Panc1 (cell line): ENCODE measurements around the gene ECT2.

Experiments
- POLR2AphosphoS5 ChIP-seq: IDR thresholded peaks from 2 replicates; pipeline ENCODE4 v1.6.1; 2012; ENCODE audit warnings: mild to moderate bottlenecking, low read depth, low read length, moderate library complexity
- SIN3A ChIP-seq: IDR thresholded peaks from 2 replicates; pipeline ENCODE4 v1.6.1; 2012; ENCODE audit warnings: low read depth, mild to moderate bottlenecking, low read length, moderate library complexity, borderline replicate concordance; ENCODE audit not compliant: insufficient read depth
- TCF7L2 ChIP-seq: IDR thresholded peaks from 2 replicates; pipeline ENCODE4 v1.6.1; 2011; ENCODE audit warnings: mild to moderate bottlenecking, low read depth, low read length, inconsistent platforms
- TF ChIP-seq, protein P1 (sequence below): fragments of 450-650 bp; IDR thresholded peaks from 2 replicates; pipeline ENCODE4 v1.5.1; 2017; ENCODE audit warnings: mild to moderate bottlenecking
- TF ChIP-seq, protein P2 (sequence below), 2 experiments: IDR thresholded peaks; 2 replicates each; pipeline ENCODE4 v1.6.1; 2011 to 2012; ENCODE audit warnings: low read depth in 2 of 2, control low read depth in 1 of 2, low read length in 1 of 2, mild to moderate bottlenecking in 1 of 2, moderate library complexity in 1 of 2; ENCODE audit not compliant: insufficient read depth in 1 of 2

DNA sequence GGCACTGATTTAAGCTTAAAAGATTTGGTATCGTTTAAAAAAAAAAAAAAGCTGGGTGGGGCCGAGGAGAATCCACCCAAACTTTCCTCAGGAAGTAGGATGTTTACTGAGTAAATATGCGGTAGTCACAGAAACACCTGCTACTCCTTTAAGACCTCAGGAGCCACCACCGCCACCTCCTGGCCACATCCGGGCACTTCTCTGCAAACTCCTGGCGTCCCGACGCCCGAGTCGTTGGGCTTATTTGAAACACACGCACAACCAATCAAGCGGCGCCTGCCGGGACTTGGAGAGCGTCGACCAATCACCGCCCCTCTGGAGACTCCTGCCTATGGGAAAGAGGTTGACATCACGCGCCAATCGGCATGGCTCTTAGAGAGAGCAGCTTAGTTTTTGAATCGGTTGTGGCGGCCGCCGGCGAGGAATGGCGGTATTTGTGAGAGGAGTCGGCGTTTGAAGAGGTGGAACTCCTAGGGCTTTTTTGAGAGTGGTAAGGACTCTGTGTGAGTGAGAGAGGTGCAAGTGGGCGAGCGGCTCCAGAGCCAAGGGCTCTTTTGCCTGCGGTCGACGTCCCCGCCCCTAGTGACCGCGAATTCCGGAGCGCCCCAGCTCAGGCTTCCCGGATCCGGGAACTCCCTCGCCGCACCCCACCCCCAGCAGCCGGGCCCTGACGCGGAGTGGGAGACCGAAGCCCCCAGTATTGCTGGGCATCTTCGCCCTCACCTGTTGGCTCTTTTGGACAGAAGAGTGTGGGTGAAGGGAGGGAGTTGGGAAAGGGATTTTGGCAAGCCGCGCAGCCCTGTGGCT, at the start of gene ECT2:
- TF ChIP-seq, protein P1, sequence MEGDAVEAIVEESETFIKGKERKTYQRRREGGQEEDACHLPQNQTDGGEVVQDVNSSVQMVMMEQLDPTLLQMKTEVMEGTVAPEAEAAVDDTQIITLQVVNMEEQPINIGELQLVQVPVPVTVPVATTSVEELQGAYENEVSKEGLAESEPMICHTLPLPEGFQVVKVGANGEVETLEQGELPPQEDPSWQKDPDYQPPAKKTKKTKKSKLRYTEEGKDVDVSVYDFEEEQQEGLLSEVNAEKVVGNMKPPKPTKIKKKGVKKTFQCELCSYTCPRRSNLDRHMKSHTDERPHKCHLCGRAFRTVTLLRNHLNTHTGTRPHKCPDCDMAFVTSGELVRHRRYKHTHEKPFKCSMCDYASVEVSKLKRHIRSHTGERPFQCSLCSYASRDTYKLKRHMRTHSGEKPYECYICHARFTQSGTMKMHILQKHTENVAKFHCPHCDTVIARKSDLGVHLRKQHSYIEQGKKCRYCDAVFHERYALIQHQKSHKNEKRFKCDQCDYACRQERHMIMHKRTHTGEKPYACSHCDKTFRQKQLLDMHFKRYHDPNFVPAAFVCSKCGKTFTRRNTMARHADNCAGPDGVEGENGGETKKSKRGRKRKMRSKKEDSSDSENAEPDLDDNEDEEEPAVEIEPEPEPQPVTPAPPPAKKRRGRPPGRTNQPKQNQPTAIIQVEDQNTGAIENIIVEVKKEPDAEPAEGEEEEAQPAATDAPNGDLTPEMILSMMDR = peak; percentile 93
- TF ChIP-seq, protein P2, sequence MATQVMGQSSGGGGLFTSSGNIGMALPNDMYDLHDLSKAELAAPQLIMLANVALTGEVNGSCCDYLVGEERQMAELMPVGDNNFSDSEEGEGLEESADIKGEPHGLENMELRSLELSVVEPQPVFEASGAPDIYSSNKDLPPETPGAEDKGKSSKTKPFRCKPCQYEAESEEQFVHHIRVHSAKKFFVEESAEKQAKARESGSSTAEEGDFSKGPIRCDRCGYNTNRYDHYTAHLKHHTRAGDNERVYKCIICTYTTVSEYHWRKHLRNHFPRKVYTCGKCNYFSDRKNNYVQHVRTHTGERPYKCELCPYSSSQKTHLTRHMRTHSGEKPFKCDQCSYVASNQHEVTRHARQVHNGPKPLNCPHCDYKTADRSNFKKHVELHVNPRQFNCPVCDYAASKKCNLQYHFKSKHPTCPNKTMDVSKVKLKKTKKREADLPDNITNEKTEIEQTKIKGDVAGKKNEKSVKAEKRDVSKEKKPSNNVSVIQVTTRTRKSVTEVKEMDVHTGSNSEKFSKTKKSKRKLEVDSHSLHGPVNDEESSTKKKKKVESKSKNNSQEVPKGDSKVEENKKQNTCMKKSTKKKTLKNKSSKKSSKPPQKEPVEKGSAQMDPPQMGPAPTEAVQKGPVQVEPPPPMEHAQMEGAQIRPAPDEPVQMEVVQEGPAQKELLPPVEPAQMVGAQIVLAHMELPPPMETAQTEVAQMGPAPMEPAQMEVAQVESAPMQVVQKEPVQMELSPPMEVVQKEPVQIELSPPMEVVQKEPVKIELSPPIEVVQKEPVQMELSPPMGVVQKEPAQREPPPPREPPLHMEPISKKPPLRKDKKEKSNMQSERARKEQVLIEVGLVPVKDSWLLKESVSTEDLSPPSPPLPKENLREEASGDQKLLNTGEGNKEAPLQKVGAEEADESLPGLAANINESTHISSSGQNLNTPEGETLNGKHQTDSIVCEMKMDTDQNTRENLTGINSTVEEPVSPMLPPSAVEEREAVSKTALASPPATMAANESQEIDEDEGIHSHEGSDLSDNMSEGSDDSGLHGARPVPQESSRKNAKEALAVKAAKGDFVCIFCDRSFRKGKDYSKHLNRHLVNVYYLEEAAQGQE (IDR thresholded peaks at IDR 0.05; ENCODE audit: insufficient read depth in 1 of 2, low read depth in 2 of 2, low read length in 1 of 2) = no peak
- TF ChIP-seq POLR2AphosphoS5 = peak; percentile 96
- peak; percentile 69; the same call in 1 of the 2 replicates for TF ChIP-seq TCF7L2
- peak; percentile 83 for TF ChIP-seq SIN3A
